Spleen (tissue), 7 donors: ENCODE measurements around the gene CAPRIN2.

Experiments
- CTCF ChIP-seq, 11 experiments: fragments of 200-600 bp in 7 of 11; fragments of 450-650 bp in 4 of 11; sonication (generic) in 4 of 11; IDR thresholded peaks in 8 of 11; conservative IDR thresholded peaks in 3 of 11; 1 replicate in 7 of 11; 2 replicates in 4 of 11; pipeline versions ENCODE4 v1.4.0 to v1.8.0; 2016 to 2021; ENCODE audit warnings: antibody characterized with exemption in 11 of 11, inconsistent platforms in 4 of 11, mild to moderate bottlenecking in 1 of 11
- POLR2A ChIP-seq, 3 donors: fragments of 450-650 bp; IDR thresholded peaks; one replicate each; pipeline ENCODE4 v1.5.1; 2017; ENCODE audit warnings: antibody characterized with exemption in 3 of 3, mild to moderate bottlenecking in 1 of 3
- donor health status: DM: no; HTN: no; CAD: no; lungs with moderate emphysema.
- donor health status: DM: no; HTN: no; CAD: no.
- donor health status: DM: no; HTN: no; CAD: no.

- TF ChIP-seq CTCF (IDR thresholded peaks at IDR 0.05 in 8 of 11, conservative IDR thresholded peaks at IDR 0.05 in 3 of 11) (no peak), POLR2A (IDR thresholded peaks at IDR 0.05) (no peak)
Measured at GRCh38 chr12:30796313-30796780, 41.6 kb upstream of the CAPRIN2 start.
